Measurements from ENCODE around the gene TADA2A.
"Not testable (repeated sequence)": the region's sequence is repeated elsewhere in the genome, so short reads cannot be mapped to it uniquely, and the experiment has no call there.

TADA2A gene

DNA sequence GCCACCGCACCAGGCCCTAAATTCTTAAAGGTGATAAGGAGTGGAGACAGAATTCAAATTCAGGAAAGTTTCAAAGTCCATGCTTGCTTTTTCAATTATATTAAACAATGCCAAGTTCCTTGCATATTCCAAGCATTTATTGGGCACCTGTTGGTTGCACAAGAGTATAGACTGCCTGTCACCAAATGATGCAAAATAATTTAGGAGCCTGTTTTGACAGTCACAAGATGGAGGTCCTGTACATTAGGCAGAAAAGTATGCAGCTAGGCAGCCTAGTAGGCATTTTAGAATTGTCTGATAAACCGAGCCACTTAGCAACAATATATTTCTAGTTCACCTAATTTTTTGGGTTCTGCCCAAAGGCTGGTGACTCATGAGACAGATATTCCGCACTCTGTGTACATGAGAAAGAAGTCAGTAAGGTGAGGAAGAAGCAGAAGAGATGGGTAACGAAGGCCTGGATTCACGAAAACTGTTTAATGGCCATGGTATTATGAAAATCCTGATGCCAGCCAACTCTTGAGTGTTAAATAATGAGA, 7.4 kb upstream of the TADA2A start:
- no peak overlapping the region for H3K4me3 ChIP-seq (ENCODE audit: low read depth, low read length)

DNA sequence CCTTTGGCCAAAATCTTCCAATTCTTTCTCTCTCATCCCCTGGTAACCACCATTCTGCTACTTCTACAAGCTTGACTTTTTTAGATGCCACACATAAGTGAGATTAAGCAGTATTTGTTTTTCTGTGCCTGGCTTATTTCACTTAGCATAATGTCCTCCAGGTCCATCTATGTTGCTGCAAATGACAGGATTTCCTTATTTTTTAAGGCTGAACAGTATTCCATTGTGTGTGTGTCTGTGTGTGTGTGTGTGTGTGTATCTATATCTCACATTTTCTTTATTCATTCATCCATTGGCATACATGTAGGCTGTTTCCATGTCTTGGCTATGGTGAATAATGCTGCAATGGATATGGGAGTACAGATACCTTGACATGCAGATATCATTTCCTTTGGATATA, 6.2 kb upstream of the TADA2A start:
- no peak overlapping the region for H3K4me3 ChIP-seq (ENCODE audit: low read depth, low read length)

DNA sequence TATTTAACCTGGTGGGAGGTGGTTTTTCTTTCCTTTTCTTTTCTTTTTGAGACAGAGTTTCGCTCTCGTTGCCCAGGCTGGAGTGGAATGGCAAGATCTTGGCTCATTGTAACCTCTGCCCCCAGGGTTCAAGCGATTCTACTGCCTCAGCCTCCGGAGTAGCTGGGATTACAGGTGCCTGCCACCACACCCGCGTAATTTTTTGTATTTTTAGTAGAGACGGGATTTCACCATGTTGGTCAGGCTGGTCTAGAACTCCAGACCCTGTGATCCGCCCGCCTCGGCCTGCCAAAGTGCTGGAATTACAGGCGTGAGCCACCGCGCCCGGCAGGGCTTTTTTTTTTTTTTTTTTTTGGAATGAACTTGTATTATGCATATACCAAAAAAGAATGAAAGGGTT, 1.2 kb upstream of the TADA2A start:
- H3K4me3 ChIP-seq (ENCODE audit: low read depth, low read length): not testable (repeated sequence)

DNA sequence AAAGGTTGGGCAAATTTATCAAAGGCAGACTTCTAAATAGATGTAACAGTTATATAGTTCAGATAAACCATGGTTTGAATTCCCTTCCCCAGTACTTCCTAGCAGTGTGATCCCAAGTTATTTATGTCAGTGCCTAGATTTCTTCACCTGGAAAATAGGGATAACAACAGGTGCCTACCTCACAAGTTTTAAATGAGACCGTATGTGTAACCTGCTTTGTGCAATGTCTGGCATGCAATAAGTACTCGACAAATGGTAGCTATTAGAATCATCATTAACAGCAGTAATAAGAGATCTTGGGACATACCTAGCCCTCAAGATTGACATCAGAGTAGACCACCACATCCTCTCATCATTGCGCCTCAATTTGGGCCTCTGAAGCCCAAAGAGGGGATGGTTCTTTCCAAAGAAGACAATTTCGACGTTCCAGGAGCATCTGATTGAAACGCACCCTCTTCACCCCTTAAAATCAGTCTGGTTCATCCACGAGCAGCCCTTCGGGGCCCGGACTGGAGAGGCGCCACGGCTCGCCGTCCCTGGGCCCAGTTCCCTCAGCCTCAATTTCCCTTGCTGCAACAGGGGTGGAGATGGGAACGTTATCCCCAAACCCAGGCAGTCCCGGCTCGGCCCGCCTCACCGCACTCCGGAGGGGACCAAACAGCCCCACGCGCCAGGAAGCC, 591 bp upstream of the TADA2A start:
- peak overlapping the region; percentile 85 for H3K4me3 ChIP-seq (ENCODE audit: low read depth, low read length)

DNA sequence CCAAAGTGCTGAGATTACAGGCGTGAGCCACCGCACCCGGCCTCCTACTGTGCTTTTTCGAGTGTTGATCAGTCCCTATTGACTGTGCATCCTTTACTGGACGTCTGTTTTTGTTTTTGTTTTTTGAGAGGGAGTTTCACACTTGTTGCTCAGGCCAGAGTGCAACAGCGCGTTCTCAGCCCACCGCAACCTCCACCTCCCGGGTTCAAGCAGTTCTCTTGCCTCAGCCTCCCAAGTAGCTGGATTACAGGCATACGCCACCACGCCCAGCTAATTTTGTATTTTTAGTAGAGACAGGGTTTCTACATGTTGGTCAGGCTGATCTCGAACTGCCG, 1.4 kb downstream of the TADA2A start:
- not testable (repeated sequence) for H3K4me3 ChIP-seq (ENCODE audit: low read depth, low read length)

DNA sequence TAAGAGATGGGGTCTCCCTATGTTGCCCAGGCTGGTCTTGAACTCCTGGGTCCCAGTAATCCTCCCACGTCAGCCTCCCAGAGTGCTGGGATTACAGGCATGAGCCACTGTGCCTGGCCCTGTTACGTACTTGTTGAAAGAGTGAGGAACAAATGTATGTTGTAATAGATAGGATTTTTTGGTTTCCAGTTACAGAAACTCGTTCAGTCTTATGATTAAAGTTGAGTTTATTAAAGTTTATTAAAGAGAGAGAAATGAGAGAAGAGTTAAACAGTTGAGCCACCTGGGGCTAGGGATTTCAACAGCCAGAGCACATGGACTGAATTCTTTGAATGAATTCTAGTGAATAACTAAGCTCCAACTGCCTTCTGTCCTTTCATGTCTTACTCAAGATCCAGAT, 3.7 kb downstream of the TADA2A start:
- no peak overlapping the region for H3K4me3 ChIP-seq (ENCODE audit: low read depth, low read length)

DNA sequence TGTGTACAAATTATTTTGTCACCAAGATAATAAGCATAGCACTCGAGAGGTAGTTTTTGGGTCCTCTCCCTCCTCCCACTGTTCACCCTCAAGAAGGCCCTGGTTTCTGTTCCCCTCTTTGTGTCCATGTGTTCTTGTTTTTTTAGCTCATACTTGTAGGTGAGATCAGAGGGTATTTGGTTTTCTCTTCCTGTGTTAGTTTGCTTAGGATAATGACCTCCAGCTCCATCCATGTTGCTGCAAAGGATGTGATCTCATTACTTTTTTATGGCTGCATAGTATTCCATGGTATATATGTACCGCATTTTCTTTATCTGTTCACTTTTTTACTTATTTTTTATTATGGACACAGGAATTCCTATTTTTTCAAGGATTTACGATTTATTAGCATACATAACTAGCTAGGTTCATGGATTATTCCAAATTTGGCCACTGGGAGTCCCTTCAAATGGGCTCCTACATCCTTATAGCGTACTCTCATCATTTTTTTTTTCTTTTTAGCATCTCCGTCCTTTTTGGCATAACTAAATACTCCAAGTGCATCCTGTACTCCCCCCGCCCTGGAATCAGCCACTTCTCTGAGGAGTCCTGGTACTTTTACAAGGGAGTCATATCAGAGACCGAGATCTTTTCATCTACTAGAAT, 7.3 kb downstream of the TADA2A start:
- no peak overlapping the region for H3K4me3 ChIP-seq (ENCODE audit: low read depth, low read length)

DNA sequence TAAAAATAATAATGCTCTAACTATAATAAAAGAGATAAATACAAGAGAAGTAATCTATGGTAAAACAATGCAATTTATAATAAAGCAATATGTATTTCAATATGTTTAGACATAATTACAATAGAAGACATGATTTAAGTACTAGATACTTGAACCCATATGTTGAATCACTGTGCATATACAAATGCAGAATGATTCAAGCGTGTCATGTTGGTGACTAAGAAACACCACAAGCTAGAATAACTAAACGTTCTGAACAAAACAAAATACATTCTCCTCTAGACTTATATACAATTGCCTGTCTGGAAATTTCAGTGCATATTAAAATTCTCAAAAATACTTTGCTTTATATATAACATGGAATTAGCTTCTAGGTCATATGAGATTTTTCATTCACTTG, 11.2 kb downstream of the TADA2A start:
- no peak overlapping the region for H3K4me3 ChIP-seq (ENCODE audit: low read depth, low read length)

DNA sequence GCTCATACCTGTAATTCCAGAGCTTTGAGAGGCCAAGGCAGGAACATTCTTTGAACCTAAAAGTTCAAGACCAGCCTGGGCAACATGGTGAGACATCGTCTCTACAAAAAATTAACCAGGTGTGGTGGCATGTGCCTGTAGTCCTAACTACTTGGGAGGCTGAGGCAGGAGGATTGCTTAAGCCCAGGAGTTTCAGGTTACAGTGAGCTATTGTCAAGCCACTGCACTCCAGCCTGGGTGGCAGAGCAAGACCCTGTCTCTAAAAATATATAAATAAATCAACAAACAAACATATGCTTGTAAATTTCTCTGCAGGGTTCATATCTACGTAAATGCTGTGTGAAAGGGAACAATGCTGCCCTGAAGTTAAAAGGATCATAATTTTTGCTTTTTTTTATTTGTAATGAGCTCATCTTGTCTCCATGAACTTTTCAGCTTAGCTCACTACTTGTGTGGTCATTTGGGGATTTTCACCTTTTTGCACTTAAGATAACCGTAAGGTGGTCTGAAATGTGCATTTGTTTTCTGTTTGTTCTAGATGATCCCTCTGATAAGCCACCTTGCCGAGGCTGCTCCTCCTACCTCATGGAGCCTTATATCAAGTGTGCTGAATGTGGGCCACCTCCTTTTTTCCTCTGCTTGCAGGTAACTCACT, 16.4 kb downstream of the TADA2A start:
- no peak overlapping the region for H3K4me3 ChIP-seq (ENCODE audit: low read depth, low read length)

DNA sequence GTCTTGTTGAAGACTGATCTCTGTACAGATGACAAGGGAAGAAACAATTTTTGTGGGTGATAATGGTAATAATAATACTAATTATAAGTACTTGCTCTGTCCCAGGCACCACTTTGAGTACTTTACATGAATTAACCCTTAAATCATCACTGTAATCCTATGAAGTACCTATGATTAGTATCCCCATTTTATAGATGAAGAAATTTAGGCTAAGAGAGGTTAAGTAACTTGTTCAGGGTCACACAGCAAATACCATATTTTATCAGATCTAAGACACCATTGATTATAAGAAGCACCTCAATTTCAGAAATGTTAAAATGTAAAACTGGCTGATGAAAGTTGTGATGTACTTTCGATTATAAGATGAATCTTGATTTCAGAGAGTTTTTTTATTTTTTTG, 18.6 kb downstream of the TADA2A start:
- no peak overlapping the region for H3K4me3 ChIP-seq (ENCODE audit: low read depth, low read length)

DNA sequence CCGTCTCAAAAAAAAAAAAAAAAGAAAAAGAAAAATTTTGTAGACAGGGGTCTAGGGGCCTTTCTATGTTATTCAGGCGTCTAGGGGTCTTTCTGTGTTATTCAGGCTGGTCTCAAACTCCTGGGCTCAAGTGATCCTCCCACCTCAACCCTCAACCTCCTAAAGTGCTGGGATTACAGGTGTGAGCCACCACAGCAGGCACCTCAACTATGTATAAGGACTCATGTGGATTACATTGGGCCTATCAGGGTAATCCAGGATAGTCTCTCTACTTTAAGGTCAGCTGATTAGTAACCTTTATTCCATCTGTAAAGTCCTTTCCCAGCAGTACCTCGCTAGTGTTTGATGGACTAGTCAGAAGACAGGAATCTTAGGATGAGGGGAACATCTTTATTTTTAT, 22.4 kb downstream of the TADA2A start:
- H3K4me3 ChIP-seq (ENCODE audit: low read depth, low read length): no peak overlapping the region

DNA sequence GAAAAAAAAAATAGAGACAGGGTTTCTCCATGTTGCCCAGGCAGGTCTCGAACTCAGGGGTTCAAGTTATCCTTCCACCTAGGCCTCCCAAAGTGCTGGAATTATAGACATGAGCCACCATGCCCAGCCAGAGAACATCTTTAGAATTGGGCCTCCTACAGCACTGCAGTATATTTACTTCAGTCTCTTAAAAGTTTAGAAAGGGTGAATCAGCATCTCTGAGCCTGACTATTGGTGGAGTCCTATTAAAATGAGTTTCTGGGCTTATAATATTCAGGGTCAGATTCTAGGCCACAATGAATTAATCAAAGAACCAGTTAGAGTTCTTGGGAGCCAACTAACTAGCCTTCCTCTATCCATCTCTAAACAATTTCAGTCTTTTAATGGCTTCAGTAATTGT, 22.8 kb downstream of the TADA2A start:
- H3K4me3 ChIP-seq (ENCODE audit: low read depth, low read length): no peak overlapping the region

DNA sequence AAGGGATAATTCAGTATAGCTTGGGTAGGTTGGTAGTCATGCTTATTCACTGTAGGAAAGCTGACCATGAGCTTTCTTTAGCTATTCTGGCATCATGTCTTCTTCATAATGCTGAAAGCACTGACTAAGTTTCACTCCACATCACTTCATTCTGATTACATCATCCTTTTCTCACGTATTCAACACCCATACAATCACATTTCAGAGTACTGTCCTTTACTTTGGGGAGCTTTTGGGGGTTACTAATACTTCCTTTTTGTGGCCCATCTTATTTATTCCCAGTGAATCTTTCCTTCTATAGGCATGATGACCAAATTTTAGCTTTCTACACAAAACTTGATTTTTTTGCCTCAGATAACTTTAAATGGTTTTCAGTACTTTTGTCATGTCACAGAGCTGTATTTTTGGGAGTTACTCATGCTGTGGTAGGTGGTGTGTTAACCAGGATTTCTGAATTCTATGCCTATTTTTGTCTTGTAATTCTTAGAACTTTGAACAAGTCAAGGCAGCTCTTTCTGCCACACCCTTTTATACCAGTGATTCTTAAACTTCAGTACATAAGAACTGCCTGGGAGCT, 23.5 kb downstream of the TADA2A start:
- H3K4me3 ChIP-seq (ENCODE audit: low read depth, low read length): no peak overlapping the region

DNA sequence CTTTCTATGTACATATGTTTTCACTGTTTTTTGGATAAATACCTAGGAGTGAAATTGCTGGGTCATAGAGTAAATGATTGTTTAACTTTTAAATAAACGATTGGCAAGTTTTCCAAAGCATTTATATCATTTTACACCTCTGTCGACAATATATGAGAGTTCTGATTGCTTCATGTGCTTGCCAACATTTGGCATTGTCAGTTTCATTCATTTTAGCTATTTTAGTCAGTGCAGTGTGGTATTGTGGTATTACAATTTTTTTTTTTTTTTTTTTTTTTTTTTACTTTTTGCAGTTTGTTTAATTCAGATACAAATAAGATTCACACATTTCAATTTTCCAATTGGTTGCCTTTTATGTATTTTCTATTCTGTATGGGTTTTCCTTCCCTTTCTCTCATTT, 26.0 kb downstream of the TADA2A start:
- no peak overlapping the region for H3K4me3 ChIP-seq (ENCODE audit: low read depth, low read length)

DNA sequence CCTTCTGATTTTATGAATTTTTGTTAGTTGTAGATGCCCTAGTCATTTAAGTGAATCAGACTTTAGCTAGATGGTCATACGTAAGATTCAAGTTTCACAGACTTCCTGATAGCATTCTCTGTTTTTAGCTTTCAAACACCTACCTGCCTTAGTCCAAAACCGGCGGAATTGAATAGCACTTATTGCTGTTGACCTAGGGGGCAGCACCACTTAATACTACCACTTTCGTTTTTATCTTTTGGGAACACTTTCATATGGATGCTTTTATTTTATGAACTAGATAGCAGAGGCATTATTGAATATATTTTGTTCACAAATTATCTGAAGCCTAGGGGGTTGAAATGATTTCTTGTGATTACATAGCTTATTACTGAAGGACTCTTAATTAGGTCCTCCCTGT, 31.5 kb downstream of the TADA2A start:
- H3K4me3 ChIP-seq (ENCODE audit: low read depth, low read length): no peak overlapping the region

DNA sequence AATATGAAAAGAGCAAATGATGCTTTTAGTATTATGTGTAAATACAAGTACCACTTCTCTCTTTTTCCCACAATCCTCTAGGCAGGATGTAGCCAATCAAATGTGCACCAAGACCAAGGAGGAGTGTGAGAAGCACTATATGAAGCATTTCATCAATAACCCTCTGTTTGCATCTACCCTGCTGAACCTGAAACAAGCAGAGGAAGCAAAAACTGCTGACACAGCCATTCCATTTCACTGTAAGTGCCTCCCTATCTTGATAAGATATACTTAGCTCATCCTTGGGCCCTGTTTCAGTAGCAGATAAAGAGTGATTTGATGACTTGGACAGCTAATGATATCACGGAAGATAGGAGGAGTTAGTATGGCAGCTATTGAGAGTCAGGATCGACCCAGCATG, 33.7 kb downstream of the TADA2A start:
- H3K4me3 ChIP-seq (ENCODE audit: low read depth, low read length): no peak overlapping the region

DNA sequence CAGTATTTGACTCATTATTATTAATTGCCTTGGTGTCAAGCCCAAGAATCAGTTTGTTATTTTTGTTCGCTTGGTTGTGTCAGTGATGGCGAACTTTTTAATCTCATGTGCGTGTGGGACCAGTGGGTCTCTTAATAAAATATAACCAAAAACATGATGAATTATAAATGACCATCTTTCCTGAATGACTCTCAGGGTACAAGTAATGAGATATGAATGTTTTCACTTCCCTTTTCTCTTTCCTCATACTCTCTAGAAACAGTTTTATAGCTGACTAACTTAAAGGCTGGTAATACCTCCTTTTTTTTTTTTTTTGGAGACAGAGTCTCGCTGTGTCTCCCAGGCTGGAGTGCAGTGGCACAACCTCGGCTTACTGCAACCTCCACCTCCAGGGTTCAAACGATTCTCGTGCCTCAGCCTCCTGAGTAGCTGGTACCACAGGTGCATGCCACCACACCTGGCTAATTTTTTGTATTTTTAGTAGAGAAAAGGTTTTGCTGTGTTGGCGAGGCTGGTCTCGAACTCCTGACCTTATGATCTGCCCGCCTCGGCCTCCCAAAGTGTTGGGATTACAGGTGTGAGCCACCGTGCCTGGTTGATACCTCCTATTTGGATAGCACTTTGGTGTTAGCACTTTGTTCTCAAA, 34.8 kb downstream of the TADA2A start:
- H3K4me3 ChIP-seq (ENCODE audit: low read depth, low read length): not testable (repeated sequence)

DNA sequence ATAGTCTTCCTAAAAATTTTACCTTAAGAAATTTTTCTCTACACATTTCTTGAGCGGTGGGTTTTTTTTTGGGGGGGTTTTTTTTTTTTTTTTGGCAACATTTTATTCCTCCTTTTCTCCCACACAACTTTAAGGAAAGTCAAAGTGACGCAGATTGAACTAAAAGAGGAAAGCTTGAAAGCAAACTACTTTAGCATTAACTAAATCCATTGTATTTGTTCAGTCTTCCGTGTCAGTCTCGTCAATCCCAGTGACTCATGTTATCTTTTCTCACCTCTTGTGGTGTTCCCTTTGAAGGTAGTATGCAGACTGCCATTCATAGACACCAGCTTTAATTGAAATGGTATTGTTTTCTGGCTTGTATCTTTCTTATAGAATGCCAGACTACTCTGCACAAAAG, 39.3 kb downstream of the TADA2A start:
- no peak overlapping the region for H3K4me3 ChIP-seq (ENCODE audit: low read depth, low read length)

DNA sequence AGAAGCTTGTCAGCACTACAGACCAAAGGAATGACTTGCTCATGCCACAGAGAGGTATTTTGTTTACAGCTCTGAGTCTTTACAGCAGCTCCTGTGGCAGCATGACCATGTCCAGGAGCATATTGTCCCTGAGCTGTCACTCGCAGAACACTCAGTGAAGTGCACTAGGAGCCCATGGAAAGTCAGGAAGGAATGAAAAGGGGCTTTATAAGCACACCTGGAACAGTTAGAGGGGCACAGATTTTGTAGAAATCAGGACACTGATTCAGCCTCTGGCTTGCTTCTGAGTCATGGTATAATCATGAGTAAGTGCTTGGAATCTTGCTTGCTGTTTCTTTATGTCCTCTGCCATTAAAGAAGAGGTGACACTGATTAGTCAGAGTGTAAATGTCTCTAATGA, 41.0 kb downstream of the TADA2A start:
- no peak overlapping the region for H3K4me3 ChIP-seq (ENCODE audit: low read depth, low read length)

DNA sequence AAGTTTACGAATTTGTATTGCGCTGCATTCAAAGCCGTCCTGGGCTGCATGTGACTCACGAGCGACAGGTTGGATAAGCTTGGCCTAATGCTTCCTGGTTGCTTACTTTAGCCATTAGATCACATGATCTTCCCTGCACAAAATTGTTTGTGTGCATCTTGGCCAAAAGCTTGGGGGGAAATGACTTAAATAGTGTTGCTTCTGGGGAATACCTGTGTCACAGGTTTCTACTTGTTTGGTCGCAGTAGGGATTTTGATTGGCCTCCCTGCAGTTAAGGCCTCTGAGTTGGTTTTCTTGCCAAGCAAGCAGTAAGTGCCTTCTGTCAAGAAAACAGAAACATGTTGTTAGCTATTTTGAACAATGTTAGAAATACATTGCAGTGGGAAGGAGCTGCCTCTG, 43.4 kb downstream of the TADA2A start:
- no peak overlapping the region for H3K4me3 ChIP-seq (ENCODE audit: low read depth, low read length)

DNA sequence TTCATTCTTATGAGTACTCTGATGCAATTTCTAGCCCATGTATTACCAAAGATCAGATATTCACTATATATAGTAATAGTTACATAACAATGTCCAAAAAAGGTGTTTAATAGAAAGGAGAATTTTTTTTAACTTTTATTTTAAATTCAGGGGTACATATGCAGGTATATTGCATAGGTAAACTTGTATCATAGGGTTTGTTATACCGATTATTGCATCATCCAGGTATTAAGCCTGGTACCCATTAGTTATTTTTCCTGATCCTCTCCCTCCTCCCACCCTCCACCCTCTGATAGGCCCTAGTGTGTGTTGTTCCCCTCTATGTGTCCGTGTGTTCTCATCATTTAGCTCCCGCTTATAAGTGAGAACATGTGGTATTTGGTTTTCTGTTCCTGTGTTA, 51.1 kb downstream of the TADA2A start:
- not testable (repeated sequence) for H3K4me3 ChIP-seq (ENCODE audit: low read depth, low read length)

DNA sequence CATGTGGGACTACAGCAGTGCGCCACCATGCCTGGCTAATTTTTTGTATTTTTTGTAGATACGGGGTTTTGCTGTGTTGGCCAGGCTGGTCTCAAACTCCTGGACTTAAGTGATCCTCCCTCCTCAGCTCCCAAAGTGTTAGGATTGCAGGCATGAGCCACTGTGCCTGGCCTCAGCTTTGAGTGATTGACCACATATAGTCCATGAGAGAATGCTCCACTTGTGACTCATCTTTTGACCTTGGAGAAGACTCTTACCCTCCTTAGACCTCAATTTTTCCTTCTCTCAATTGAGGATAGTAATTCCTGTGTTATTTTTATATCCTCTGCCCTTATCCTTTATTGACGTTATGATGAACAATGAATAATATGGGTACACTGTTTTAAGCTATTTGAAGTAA, 52.1 kb downstream of the TADA2A start:
- no peak overlapping the region for H3K4me3 ChIP-seq (ENCODE audit: low read depth, low read length)
